Lower leg skin (tissue), 3 donors: ENCODE results near the gene HMCN2.

Source experiments
- POLR2A ChIP-seq, 2 donors: fragments of 450-650 bp; IDR thresholded peaks; one replicate each; pipeline ENCODE4 v1.6.1; 2016 to 2017; ENCODE audit warnings: antibody characterized with exemption in 2 of 2, mild to moderate bottlenecking in 1 of 2, moderate library complexity in 1 of 2
- TF ChIP-seq, protein P1 (sequence below), 3 donors: fragments of 450-650 bp; IDR thresholded peaks; one replicate each; pipeline ENCODE4 v1.5.1; 2016; ENCODE audit warnings: antibody characterized with exemption in 3 of 3, mild to moderate bottlenecking in 3 of 3, moderate library complexity in 2 of 3

DNA sequence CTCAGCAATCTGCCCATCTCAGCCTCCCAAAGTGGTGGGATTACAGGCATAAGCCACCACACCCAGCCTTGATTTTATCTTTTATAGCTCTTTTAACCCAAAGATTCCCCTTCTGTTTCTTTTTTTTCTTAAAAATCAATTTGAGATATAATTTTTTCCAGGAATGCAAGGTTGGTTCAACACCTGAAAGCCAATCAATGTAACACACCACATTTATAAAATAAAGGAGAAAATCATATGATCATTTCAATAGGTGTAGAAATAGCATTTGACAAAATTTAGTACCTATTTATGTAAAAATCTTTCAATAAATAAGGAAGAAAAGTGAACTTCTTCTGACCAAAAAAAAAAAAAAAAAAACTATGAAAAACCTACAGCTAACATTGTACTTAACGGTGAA lies 175.5 kb downstream of the HMCN2 start:
- TF ChIP-seq, protein P1, sequence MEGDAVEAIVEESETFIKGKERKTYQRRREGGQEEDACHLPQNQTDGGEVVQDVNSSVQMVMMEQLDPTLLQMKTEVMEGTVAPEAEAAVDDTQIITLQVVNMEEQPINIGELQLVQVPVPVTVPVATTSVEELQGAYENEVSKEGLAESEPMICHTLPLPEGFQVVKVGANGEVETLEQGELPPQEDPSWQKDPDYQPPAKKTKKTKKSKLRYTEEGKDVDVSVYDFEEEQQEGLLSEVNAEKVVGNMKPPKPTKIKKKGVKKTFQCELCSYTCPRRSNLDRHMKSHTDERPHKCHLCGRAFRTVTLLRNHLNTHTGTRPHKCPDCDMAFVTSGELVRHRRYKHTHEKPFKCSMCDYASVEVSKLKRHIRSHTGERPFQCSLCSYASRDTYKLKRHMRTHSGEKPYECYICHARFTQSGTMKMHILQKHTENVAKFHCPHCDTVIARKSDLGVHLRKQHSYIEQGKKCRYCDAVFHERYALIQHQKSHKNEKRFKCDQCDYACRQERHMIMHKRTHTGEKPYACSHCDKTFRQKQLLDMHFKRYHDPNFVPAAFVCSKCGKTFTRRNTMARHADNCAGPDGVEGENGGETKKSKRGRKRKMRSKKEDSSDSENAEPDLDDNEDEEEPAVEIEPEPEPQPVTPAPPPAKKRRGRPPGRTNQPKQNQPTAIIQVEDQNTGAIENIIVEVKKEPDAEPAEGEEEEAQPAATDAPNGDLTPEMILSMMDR (IDR thresholded peaks at IDR 0.05): no peak
- no peak for TF ChIP-seq POLR2A (IDR thresholded peaks at IDR 0.05)
